ENCODE data around the gene ZFAND2B.

Gene ZFAND2B

DNA sequence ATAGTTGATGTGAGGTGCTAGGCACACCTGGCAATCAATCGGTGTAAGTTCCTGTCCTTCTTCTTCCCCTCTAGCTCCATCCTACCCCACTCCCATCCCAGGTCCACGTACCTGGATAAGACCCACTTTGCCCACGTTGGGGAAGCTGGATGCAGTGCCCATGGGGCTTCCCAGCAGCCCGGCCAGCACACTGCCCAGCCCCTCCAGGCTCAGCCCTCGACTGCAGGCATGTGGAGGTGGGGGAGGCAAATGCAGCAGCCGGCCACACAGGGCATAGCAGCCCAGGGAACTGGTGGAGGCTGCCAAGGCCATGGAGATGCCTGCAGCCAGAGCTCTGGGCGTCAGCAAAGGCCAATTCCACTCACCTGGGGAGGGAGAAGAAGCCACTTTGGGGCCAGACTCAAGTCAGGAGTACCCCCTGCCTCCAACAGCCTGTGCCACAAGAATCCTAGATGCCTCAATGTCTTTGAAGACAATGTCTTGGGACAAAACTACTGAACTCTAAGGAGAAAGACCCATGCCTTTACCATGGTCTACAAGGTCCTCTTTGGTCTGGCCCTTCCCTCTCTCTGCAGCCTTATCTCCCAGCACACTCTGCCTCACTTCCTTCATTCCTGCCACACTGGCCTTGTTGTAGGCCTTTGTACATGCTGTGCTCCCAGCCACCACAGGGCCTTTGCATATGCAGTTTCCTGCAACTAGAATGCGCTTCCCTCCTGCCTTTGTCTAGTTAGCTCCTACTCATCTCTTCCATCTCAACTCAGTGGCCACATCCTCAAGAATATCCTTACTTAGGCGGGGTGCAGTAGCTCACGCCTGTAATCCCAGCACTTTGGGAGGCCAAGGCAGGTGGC is 41.3 kb upstream of the ZFAND2B start:
- no peak overlapping the region for H3K4me2 ChIP-seq (ENCODE audit: low read length)
- no peaks in the 10 kb centered on the region for H3K79me2 ChIP-seq (ENCODE audit: low read length)
- H2AFZ ChIP-seq (ENCODE audit: low read depth, low read length) = no peak overlapping the region
- TF ChIP-seq, protein P1, sequence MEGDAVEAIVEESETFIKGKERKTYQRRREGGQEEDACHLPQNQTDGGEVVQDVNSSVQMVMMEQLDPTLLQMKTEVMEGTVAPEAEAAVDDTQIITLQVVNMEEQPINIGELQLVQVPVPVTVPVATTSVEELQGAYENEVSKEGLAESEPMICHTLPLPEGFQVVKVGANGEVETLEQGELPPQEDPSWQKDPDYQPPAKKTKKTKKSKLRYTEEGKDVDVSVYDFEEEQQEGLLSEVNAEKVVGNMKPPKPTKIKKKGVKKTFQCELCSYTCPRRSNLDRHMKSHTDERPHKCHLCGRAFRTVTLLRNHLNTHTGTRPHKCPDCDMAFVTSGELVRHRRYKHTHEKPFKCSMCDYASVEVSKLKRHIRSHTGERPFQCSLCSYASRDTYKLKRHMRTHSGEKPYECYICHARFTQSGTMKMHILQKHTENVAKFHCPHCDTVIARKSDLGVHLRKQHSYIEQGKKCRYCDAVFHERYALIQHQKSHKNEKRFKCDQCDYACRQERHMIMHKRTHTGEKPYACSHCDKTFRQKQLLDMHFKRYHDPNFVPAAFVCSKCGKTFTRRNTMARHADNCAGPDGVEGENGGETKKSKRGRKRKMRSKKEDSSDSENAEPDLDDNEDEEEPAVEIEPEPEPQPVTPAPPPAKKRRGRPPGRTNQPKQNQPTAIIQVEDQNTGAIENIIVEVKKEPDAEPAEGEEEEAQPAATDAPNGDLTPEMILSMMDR (IDR thresholded peaks at IDR 0.05; ENCODE audit: low read depth, low read length) = no peak
- TF ChIP-seq EZH2phosphoT487 (IDR thresholded peaks at IDR 0.05; ENCODE audit: low read depth) = no peak
- H4K20me1 ChIP-seq (ENCODE audit: insufficient read depth, low read length) = no peaks in the 10 kb centered on the region
- no peak overlapping the region for H3K9ac ChIP-seq (ENCODE audit: low read length)
- H3K4me1 ChIP-seq (ENCODE audit: low read length) = peaks cover 4% of the 10 kb centered on the region; the same call in 1 of the 2 replicates
- H3K27ac ChIP-seq (ENCODE audit: low read length) = no peak overlapping the region
- no peaks in the 10 kb centered on the region for H3K27me3 ChIP-seq (ENCODE audit: low read depth, low read length)
- H3K9me3 ChIP-seq (ENCODE audit: insufficient read depth, low read length) = no peaks in the 10 kb centered on the region
- H3K36me3 ChIP-seq (replicated peaks; ENCODE audit: low read depth, low read length) = no peaks in the 10 kb centered on the region
- H3K4me3 ChIP-seq (ENCODE audit: low read length) = no peak overlapping the region

DNA sequence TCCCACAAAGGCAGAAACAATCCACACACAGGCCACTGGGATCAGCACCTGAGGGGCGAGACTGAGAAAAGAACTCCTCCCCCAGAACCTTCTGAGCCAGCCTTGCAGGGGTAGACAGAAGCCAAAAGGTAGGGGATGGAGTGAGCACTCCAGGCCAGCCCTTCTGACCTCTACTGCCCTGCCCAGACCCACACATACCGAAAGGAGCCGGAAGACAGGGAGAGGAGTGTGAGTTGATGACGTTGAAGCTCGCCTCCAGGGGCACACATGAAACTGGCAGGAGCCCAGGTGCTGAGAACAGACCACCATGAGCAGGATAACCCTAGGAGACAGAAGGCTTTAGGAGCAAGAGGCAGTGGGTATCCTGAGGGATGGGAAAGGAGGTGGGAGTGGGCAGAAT is 38.6 kb upstream of the ZFAND2B start:
- TF ChIP-seq, protein P1 (IDR thresholded peaks at IDR 0.05; ENCODE audit: low read depth, low read length) = no peak
- TF ChIP-seq EZH2phosphoT487 (IDR thresholded peaks at IDR 0.05; ENCODE audit: low read depth) = no peak
- no peaks in the 10 kb centered on the region for H3K36me3 ChIP-seq (replicated peaks; ENCODE audit: low read depth, low read length)
- H3K9me3 ChIP-seq (ENCODE audit: insufficient read depth, low read length) = no peaks in the 10 kb centered on the region

DNA sequence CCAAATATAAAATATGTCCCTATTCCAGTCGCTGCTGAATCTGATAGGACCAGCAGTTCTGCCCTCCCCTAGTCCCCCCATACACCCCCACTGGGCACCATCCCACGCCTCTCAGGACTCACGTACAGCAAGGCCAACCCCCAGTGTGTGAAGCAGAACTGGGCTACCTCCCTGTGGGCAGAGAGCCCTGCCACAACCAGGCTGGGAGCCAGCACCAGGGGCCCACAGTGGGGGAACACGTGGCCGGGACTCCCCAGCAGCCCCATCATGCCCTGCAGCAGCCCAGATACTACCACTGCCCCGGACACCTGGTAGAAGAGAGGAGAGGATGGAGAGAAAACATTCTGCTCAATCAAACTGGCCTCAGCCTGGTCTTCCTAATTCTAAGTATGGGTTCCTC is 38.1 kb upstream of the ZFAND2B start:
- TF ChIP-seq, protein P1 (IDR thresholded peaks at IDR 0.05; ENCODE audit: low read depth, low read length) = no peak
- no peak for TF ChIP-seq EZH2phosphoT487 (IDR thresholded peaks at IDR 0.05; ENCODE audit: low read depth)
- Histone ChIP-seq H3K9me3 (ENCODE audit: insufficient read depth, low read length) (no peaks in the 10 kb centered on the region), H3K27me3 (ENCODE audit: low read depth, low read length) (no peaks in the 10 kb centered on the region), H4K20me1 (ENCODE audit: insufficient read depth, low read length) (no peaks in the 10 kb centered on the region), H3K4me1 (ENCODE audit: low read length) (no peaks in the 10 kb centered on the region), H2AFZ (ENCODE audit: low read depth, low read length) (no peak overlapping the region), H3K4me3 (ENCODE audit: low read length) (no peak overlapping the region), H3K79me2 (ENCODE audit: low read length) (no peaks in the 10 kb centered on the region), H3K27ac (ENCODE audit: low read length) (no peak overlapping the region), H3K4me2 (ENCODE audit: low read length) (no peak overlapping the region), H3K36me3 (replicated peaks; ENCODE audit: low read depth, low read length) (no peaks in the 10 kb centered on the region), H3K9ac (ENCODE audit: low read length) (no peak overlapping the region)

More for the DNA sequence above, 38.6 kb upstream of the ZFAND2B start:
- Histone ChIP-seq H3K27ac (ENCODE audit: low read length) (no peak overlapping the region), H4K20me1 (ENCODE audit: insufficient read depth, low read length) (no peaks in the 10 kb centered on the region), H3K4me3 (ENCODE audit: low read length) (no peak overlapping the region), H3K27me3 (ENCODE audit: low read depth, low read length) (no peaks in the 10 kb centered on the region), H2AFZ (ENCODE audit: low read depth, low read length) (no peak overlapping the region), H3K79me2 (ENCODE audit: low read length) (no peaks in the 10 kb centered on the region), H3K9ac (ENCODE audit: low read length) (no peak overlapping the region), H3K4me2 (ENCODE audit: low read length) (no peak overlapping the region), H3K4me1 (ENCODE audit: low read length) (no peaks in the 10 kb centered on the region)

DNA sequence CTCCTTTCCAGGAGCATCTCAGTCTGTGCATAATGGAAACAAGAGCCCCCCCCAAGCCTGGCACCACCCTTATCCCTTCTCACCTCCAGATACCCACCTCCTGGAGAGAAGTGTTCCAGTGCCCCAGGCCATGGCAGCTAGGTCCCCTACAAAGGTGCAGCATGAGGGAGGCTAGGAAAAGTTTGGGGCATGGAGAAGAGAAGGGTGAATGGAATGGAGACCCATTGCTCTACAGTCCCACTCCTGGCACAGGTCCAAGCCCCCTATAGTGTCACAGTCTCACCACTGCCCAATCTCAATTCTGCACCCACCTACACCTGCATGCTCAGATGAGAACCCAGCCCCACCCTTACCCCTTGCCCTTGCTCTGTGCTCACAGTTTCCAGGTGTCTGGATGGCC is 37.6 kb upstream of the ZFAND2B start:
- H3K9me3 ChIP-seq (ENCODE audit: insufficient read depth, low read length) = no peaks in the 10 kb centered on the region
- no peak overlapping the region for H3K27ac ChIP-seq (ENCODE audit: low read length)
- H3K36me3 ChIP-seq (replicated peaks; ENCODE audit: low read depth, low read length) = no peaks in the 10 kb centered on the region
- no peak overlapping the region for H3K4me2 ChIP-seq (ENCODE audit: low read length)
- no peak overlapping the region for H2AFZ ChIP-seq (ENCODE audit: low read depth, low read length)
- TF ChIP-seq EZH2phosphoT487 (IDR thresholded peaks at IDR 0.05; ENCODE audit: low read depth) = no peak
- TF ChIP-seq, protein P1 (IDR thresholded peaks at IDR 0.05; ENCODE audit: low read depth, low read length) = no peak
- no peak overlapping the region for H3K9ac ChIP-seq (ENCODE audit: low read length)
- no peaks in the 10 kb centered on the region for H4K20me1 ChIP-seq (ENCODE audit: insufficient read depth, low read length)
- no peak overlapping the region for H3K4me3 ChIP-seq (ENCODE audit: low read length)
- no peaks in the 10 kb centered on the region for H3K27me3 ChIP-seq (ENCODE audit: low read depth, low read length)
- H3K4me1 ChIP-seq (ENCODE audit: low read length) = no peaks in the 10 kb centered on the region
- no peaks in the 10 kb centered on the region for H3K79me2 ChIP-seq (ENCODE audit: low read length)

All from OCI-LY3 (cell line).